T47D (cell line): Measurements from ENCODE around the gene MST1R.
"Not testable (repeated sequence)": the region's sequence is repeated elsewhere in the genome, so short reads cannot be mapped to it uniquely, and the experiment has no call there.

Experiments used
- DNase-seq, 2 experiments: peaks; one replicate each; pipeline versions ENCODE4 v3.0.0 to v3.0.0-alpha.2; 2011 to 2012; ENCODE audit warnings: low read depth in 1 of 2, low spot score in 1 of 2
- JUND ChIP-seq: IDR thresholded peaks from 2 replicates; pipeline ENCODE4 v1.6.1; 2012; ENCODE audit warnings: low read depth
- in situ Hi-C: cut with HindIII; loops from 2 replicates; pipeline ENCODE4 v1.10.0; 2016; ENCODE audit warnings: low sequenced_read_pairs, low pct_unique_long_range_greater_than_20kb

The MST1R gene

GRCh38 chr3:49906073-49906743 is 2.5 kb upstream of the MST1R start:
- in situ Hi-C loops: no loop called here
- DNase-seq: peak; percentile 57 to 62
- no peak for TF ChIP-seq JUND

GRCh38 chr3:49904448-49904847 is 775 bp upstream of the MST1R start:
- in situ Hi-C loops, DNase-seq: not testable (repeated sequence)

DNA sequence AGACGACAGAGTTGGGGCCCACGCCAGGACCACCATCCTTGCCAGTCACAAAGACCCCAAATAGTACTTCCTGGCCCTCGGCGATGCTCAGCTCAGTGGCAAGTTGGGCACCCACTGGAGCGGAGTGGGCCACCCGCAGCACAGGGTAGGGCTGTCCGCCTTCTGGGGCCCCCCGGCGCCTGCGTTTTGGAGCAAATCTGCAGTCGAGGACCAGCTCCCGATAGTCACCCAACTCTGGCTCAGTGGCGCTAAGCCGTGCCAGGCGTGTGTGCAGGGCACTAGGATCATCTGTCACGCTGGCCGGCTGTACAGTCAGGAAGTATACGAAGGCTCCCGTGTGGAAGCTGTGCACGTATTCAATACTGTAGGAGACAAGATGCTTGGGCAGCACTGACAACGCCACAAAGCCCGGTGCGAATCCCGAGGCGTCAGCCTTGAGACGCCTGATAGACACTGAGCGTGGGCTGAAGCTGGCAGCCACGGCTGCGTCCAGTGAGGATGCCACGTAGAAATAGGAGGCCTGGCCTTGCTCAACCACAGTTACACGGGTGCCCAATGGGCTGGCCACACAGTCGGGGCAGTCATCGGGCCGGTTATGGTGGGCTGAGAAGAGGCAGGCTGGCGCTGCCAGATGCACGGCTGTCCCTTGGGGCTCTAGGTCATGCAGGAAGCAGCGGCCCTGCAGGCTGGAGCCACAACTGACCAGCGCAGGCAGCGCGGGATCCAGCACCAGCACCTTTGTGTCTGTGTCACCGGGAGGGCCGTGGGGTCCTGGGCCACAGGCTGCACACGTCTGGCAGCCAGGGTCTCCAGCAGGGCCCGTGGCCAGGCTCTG is 945 bp downstream of the MST1R start:
- no peak for TF ChIP-seq JUND
- in situ Hi-C loops: no loop called here
- no peak for DNase-seq

- TF ChIP-seq JUND: no peak
- in situ Hi-C loops: no loop called here
- no peak for DNase-seq
Observed at GRCh38 chr3:49901366-49902339, 2.0 kb downstream of the MST1R start.

- in situ Hi-C loops: no loop called here
- TF ChIP-seq JUND: no peak
- DNase-seq: peak; percentile 80 to 84
Observed at GRCh38 chr3:49900491-49901153, 3.1 kb downstream of the MST1R start.

DNA sequence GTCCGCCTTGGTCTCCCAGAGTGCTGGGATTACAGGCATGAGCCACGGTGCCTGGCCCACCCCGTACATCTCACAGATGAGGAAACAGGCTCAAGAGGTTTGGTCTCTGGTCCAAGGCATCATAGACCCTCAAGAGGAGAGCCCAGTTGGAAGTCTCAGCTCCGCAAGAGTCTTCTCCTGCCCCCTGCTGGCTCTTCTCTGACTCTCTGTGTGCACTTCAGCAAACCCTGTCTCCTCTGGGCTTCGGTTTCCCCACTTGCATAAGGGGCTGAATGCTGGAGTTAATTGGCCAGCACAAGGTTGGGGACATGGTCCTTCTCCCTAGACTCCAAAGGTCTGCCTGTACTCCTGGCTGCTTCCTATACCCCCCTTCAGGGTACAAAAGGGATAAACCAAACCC is 3.9 kb downstream of the MST1R start:
- DNase-seq: no peak
- in situ Hi-C loops: no loop called here
- TF ChIP-seq JUND: no peak

GRCh38 chr3:49898991-49899390 is 4.7 kb downstream of the MST1R start:
- DNase-seq: no peak
- in situ Hi-C loops: no loop called here
- TF ChIP-seq JUND: no peak

DNA sequence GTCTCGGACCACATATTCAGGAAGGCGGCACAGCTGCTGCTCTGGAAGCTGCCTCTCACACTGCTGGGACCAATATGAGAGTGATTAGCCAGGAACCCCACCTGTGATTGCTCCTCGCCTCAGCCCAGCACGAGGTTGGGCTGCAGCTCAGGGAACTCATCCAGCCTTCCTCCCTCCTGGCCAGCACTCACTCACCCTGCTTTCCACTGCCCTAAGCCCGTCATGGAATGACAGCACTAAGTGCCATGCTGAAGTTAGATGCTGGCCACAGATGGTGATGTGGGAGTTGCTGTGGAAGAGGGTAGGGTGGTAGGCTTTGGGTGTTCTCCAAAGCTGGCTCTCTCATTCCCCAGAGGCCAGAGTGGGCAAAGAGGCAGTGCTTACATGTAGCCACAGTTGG is 7.3 kb downstream of the MST1R start:
- in situ Hi-C loops: no loop called here
- no peak for TF ChIP-seq JUND
- DNase-seq: no peak

DNA sequence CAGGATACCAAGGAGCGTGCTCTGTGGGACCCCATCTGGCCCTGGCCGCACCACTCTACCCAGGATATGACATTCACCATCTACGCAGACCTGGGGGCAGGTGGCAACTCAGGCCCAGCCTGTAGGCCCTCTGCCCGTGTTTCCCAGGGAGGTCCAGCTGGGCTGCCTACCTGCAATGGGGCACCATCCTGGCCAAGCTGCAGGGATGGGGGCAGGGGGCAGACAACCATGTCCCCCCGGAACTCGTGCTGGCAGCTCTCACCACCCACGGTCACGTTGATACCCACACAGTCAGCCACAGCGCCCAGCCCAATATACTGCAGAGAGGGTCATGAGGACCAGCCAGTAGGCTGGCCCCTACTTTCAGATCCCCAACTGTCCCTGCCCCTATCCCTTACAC is 7.9 kb downstream of the MST1R start:
- no peak for TF ChIP-seq JUND
- no peak for DNase-seq
- in situ Hi-C loops: no loop called here

- no peak for TF ChIP-seq JUND
- DNase-seq: no peak
- in situ Hi-C loops: no loop called here
Observed at GRCh38 chr3:49889296-49889695, 14.4 kb downstream of the MST1R start.

- no peak for TF ChIP-seq JUND
- DNase-seq: no peak
- in situ Hi-C loops: no loop called here
Observed at GRCh38 chr3:49886922-49887265, 16.8 kb downstream of the MST1R start.

DNA sequence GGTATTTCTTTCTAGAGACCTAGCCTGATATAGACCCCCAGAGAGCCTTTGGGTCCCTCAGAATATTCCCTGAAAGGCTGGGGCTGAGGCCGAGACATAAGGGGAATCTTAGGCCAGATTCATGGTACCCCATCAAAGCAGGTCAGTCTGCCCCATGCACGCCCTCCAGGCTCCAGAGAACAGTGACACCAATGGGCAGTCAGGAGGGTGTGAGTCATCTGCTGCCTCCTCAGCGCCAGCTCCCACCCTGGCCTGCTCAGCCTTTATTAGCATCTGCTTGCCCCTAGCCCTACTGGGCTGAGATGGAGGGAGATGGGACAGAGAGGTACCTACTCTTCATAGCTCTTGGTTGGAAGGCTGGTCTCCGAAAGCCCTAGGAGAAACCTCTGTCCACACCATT is 19.7 kb downstream of the MST1R start:
- no peak for DNase-seq
- no peak for TF ChIP-seq JUND
- in situ Hi-C loops: no loop called here
